GM23248 (cell line): ENCODE measurements around the gene COL21A1. TPM values are rescaled to one million over a fixed set of nuclear protein-coding genes. Genes with fewer than 3 reads are reported as not detected.

Source experiments
- DNase-seq: peaks from one replicate; pipeline ENCODE4 v3.0.0-alpha.2; 2015
- H2AFZ ChIP-seq: fragments of 200-600 bp; sonication (generic); 2 replicates; pipeline ENCODE4 v1.6.1; 2016; ENCODE audit warnings: antibody characterized with exemption
- H3F3A ChIP-seq: fragments of 200-600 bp; sonication (generic); 2 replicates; pipeline ENCODE4 v1.6.1; 2016; ENCODE audit warnings: mild to moderate bottlenecking, antibody characterized with exemption, mixed run types; ENCODE audit not compliant: insufficient read depth
- H3K27ac ChIP-seq: fragments of 200-600 bp; sonication (generic); 2 replicates; pipeline ENCODE4 v1.5.1; 2016; ENCODE audit warnings: mild to moderate bottlenecking
- H3K27me3 ChIP-seq: fragments of 200-600 bp; sonication (generic); replicated peaks from 2 replicates; pipeline ENCODE4 v1.6.1; 2016; ENCODE audit warnings: mild to moderate bottlenecking; ENCODE audit not compliant: insufficient read depth
- H3K36me3 ChIP-seq: fragments of 200-600 bp; sonication (generic); 2 replicates; pipeline ENCODE4 v1.6.1; 2016; ENCODE audit warnings: low read depth, mild to moderate bottlenecking
- H3K4me1 ChIP-seq: fragments of 200-600 bp; sonication (generic); 2 replicates; pipeline ENCODE4 v1.6.1; 2016; ENCODE audit warnings: mild to moderate bottlenecking; ENCODE audit not compliant: insufficient read depth
- H3K4me2 ChIP-seq: fragments of 200-600 bp; sonication (generic); one replicate; pipeline ENCODE4 v1.6.1; 2016; ENCODE audit warnings: mild to moderate bottlenecking; ENCODE audit not compliant: unreplicated experiment
- H3K4me3 ChIP-seq: fragments of 200-600 bp; sonication (generic); 2 replicates; pipeline ENCODE4 v1.5.1; 2016; ENCODE audit warnings: mild to moderate bottlenecking
- H3K79me2 ChIP-seq: fragments of 200-600 bp; sonication (generic); 2 replicates; pipeline ENCODE4 v1.6.1; 2016; ENCODE audit warnings: mild to moderate bottlenecking; ENCODE audit not compliant: insufficient read depth
- H3K9ac ChIP-seq: fragments of 200-600 bp; sonication (generic); 2 replicates; pipeline ENCODE4 v1.6.1; 2016; ENCODE audit warnings: mild to moderate bottlenecking
- H3K9me2 ChIP-seq: fragments of 200-600 bp; sonication (generic); 2 replicates; pipeline ENCODE4 v1.6.1; 2016; ENCODE audit warnings: mixed run types, mild to moderate bottlenecking, moderate library complexity; ENCODE audit not compliant: insufficient read depth
- H3K9me3 ChIP-seq: fragments of 200-600 bp; sonication (generic); one replicate; pipeline ENCODE4 v1.6.1; 2017; ENCODE audit warnings: low read depth
- H4K20me1 ChIP-seq: fragments of 200-600 bp; sonication (generic); 2 replicates; pipeline ENCODE4 v1.6.0; 2016; ENCODE audit not compliant: insufficient read depth
- EZH2 ChIP-seq: fragments of 200-600 bp; sonication (generic); IDR thresholded peaks from 2 replicates; pipeline ENCODE4 v1.6.1; 2018; ENCODE audit warnings: antibody characterized with exemption, mild to moderate bottlenecking; ENCODE audit not compliant: insufficient read depth, poor library complexity, severe bottlenecking
- EZH2phosphoT487 ChIP-seq: fragments of 200-600 bp; sonication (generic); IDR thresholded peaks from 2 replicates; pipeline ENCODE4 v1.6.1; 2018; ENCODE audit warnings: antibody characterized with exemption, moderate library complexity, mild to moderate bottlenecking, low read depth; ENCODE audit not compliant: insufficient read depth
- whole genome bisulfite sequencing, 2 experiments: methylation state at CpG; one replicate each; pipeline ENCODE4 v1.1.6; 2015 to 2017; ENCODE audit warnings: low lambda C conversion rate in 2 of 2, low coverage in 1 of 2; ENCODE audit errors: missing lambda C conversion rate in 2 of 2; 5-methylcytosine and 5-hydroxymethylcytosine counted together
- in situ Hi-C: fragments of 300-500 bp; cut with MboI; formaldehyde crosslinking; loops from 2 replicates; pipeline ENCODE4 v1.15.0; 2020
- polyA plus RNA-seq: library from polyadenylated mRNA; unstranded; fragments of >200 nt; fragmentation: Nextera tagmentation; extraction: Ambion mirVana; gene quantifications from 2 replicates; pipeline ENCODE4 v1.2.1, GENCODE V29; 2016
- total RNA-seq: library from RNA; depleted of rRNA; stranded (reverse); fragments of >200 nt; shearing (Covaris generic); gene quantifications from 2 replicates; pipeline ENCODE4 v1.2.3, GENCODE V29; 2014

Gene COL21A1
- total and polyA plus RNA-seq, 2 experiments from 2014 or later, result 0.11 TPM; not detected in 1

- in situ Hi-C loops, result loop anchor here (25.0 kb wide), 1 partner anchor 842 kb away; no protein-coding TSS in a partner anchor
- Histone ChIP-seq H3K9me3 (no peaks in the 10 kb centered on the region), H2AFZ (no peak overlapping the region), H3K27ac (no peak overlapping the region), H3K9ac (no peak overlapping the region), H3K9me2 (no peaks in the 10 kb centered on the region), H3K4me1 (no peaks in the 10 kb centered on the region), H3K27me3 (no peaks in the 10 kb centered on the region), H3K4me2 (no peak overlapping the region), H3K4me3 (no peak overlapping the region), H4K20me1 (no peaks in the 10 kb centered on the region), H3K36me3 (no peaks in the 10 kb centered on the region), H3F3A (no peaks in the 10 kb centered on the region), H3K79me2 (no peaks in the 10 kb centered on the region)
- 100% methylated on average over 1 of the region's 1 CpG for WGBS, 2 experiments
- DNase-seq, result no peak
- TF ChIP-seq EZH2phosphoT487 (no peak), EZH2 (no peak)
These were observed 32.1 kb upstream of the COL21A1 start for GRCh38 chr6:56279331-56280080.

- Histone ChIP-seq H3F3A (no peaks in the 10 kb centered on the region), H3K9me2 (no peaks in the 10 kb centered on the region), H3K4me3 (no peak overlapping the region), H3K36me3 (no peaks in the 10 kb centered on the region), H3K79me2 (no peaks in the 10 kb centered on the region), H3K9me3 (no peaks in the 10 kb centered on the region), H3K27ac (no peak overlapping the region), H3K9ac (no peak overlapping the region), H2AFZ (no peak overlapping the region), H3K27me3 (no peaks in the 10 kb centered on the region), H3K4me2 (no peak overlapping the region), H4K20me1 (no peaks in the 10 kb centered on the region), H3K4me1 (no peaks in the 10 kb centered on the region)
- DNase-seq, result no peak
- 93% methylated on average over 2 of the region's 2 CpGs for WGBS, 2 experiments
- TF ChIP-seq EZH2 (no peak), EZH2phosphoT487 (no peak)
- in situ Hi-C loops, result loop anchor here (25.0 kb wide), 1 partner anchor 841 kb away; no protein-coding TSS in a partner anchor
These were observed 30.8 kb upstream of the COL21A1 start for GRCh38 chr6:56278171-56278591.

GRCh38 chr6:56270812-56271441 lies 23.5 kb upstream of the COL21A1 start:
- no peaks in the 10 kb centered on the region for H3K36me3 ChIP-seq
- no peaks in the 10 kb centered on the region for H3K9me3 ChIP-seq
- H2AFZ ChIP-seq, result no peak overlapping the region
- TF ChIP-seq EZH2phosphoT487 (no peak), EZH2 (no peak)
- H3K4me2 ChIP-seq, result no peak overlapping the region
- no peaks in the 10 kb centered on the region for H3K79me2 ChIP-seq
- H3K4me1 ChIP-seq, result no peaks in the 10 kb centered on the region
- WGBS, 2 experiments, result 48 to 81% methylated on average over 1 of the region's 1 CpG
- no peak overlapping the region for H3K4me3 ChIP-seq
- in situ Hi-C loops, result no loop called here
- H3K27me3 ChIP-seq, result no peaks in the 10 kb centered on the region
- H3K27ac ChIP-seq, result no peak overlapping the region
- H4K20me1 ChIP-seq, result no peaks in the 10 kb centered on the region
- no peaks in the 10 kb centered on the region for H3F3A ChIP-seq
- H3K9me2 ChIP-seq, result no peaks in the 10 kb centered on the region
- no peak for DNase-seq
- H3K9ac ChIP-seq, result no peak overlapping the region

- Histone ChIP-seq H3F3A (no peaks in the 10 kb centered on the region), H3K4me2 (no peak overlapping the region), H4K20me1 (no peaks in the 10 kb centered on the region), H2AFZ (no peak overlapping the region), H3K9ac (no peak overlapping the region), H3K4me1 (no peaks in the 10 kb centered on the region), H3K27me3 (peaks cover 5% of the 10 kb centered on the region; the same call in 1 of the 2 replicates), H3K79me2 (no peaks in the 10 kb centered on the region), H3K9me2 (no peaks in the 10 kb centered on the region), H3K4me3 (no peak overlapping the region), H3K27ac (no peak overlapping the region), H3K36me3 (no peaks in the 10 kb centered on the region), H3K9me3 (no peaks in the 10 kb centered on the region)
- no peak for TF ChIP-seq EZH2phosphoT487
- no peak for TF ChIP-seq EZH2
- in situ Hi-C loops, result no loop called here
- no peak for DNase-seq
- WGBS, 2 experiments, result 72 to 90% methylated on average over 2 of the region's 2 CpGs
These were observed 20.9 kb upstream of the COL21A1 start for GRCh38 chr6:56268266-56268665.
